HUES6 (cell line): ENCODE data around the gene U2AF2.

ENCODE experiments used
- H3K27ac ChIP-seq: 2 replicates; pipeline ENCODE4 v1.7.0; 2013; ENCODE audit warnings: low read depth, mild to moderate bottlenecking, low read length, inconsistent platforms
- H3K27me3 ChIP-seq: 2 replicates; pipeline ENCODE4 v1.6.1; 2013; ENCODE audit warnings: low read length; ENCODE audit not compliant: control insufficient read depth, insufficient read depth
- H3K36me3 ChIP-seq: 2 replicates; pipeline ENCODE4 v1.6.1; 2013; ENCODE audit warnings: low read length; ENCODE audit not compliant: control insufficient read depth, insufficient read depth
- H3K4me1 ChIP-seq: 2 replicates; pipeline ENCODE4 v1.6.1; 2013; ENCODE audit warnings: low read length; ENCODE audit not compliant: control insufficient read depth, insufficient read depth
- H3K4me3 ChIP-seq: 2 replicates; pipeline ENCODE4 v1.5.1; 2013; ENCODE audit warnings: low read depth, low read length
- H3K9ac ChIP-seq: one replicate; pipeline ENCODE4 v1.6.1; 2013; ENCODE audit warnings: mild to moderate bottlenecking, low read length
- H3K9me3 ChIP-seq: 2 replicates; pipeline ENCODE4 v1.6.1; 2013; ENCODE audit warnings: low read depth, low read length; ENCODE audit not compliant: control insufficient read depth, insufficient read depth

The U2AF2 gene

GRCh38 chr19:55673465-55673864 is 18.6 kb downstream of the U2AF2 start:
- Histone ChIP-seq H3K9me3 (no peaks in the 10 kb centered on the region), H3K4me3 (peak overlapping the region; percentile 21; the same call in 1 of the 2 replicates), H3K36me3 (peaks cover 44% of the 10 kb centered on the region), H3K27ac (peak overlapping the region; percentile 39; the same call in 1 of the 2 replicates), H3K4me1 (peaks cover 33% of the 10 kb centered on the region), H3K9ac (peak overlapping the region; percentile 14), H3K27me3 (no peaks in the 10 kb centered on the region)

GRCh38 chr19:55673889-55674288 is 19.1 kb downstream of the U2AF2 start:
- no peaks in the 10 kb centered on the region for H3K27me3 ChIP-seq
- H3K36me3 ChIP-seq = peaks cover 44% of the 10 kb centered on the region
- no peaks in the 10 kb centered on the region for H3K9me3 ChIP-seq
- H3K27ac ChIP-seq = peak overlapping the region; percentile 39; the same call in 1 of the 2 replicates
- H3K4me3 ChIP-seq = peak overlapping the region; percentile 79
- H3K4me1 ChIP-seq = peaks cover 33% of the 10 kb centered on the region
- peak overlapping the region; percentile 81 for H3K9ac ChIP-seq

GRCh38 chr19:55674459-55674840 is 19.6 kb downstream of the U2AF2 start:
- Histone ChIP-seq H3K27ac (peak overlapping the region; percentile 67; the same call in 1 of the 2 replicates), H3K4me1 (peaks cover 33% of the 10 kb centered on the region), H3K36me3 (peaks cover 44% of the 10 kb centered on the region), H3K27me3 (no peaks in the 10 kb centered on the region), H3K9me3 (no peaks in the 10 kb centered on the region), H3K4me3 (peak overlapping the region; percentile 79), H3K9ac (peak overlapping the region; percentile 81)

GRCh38 chr19:55674841-55675660 is 20.2 kb downstream of the U2AF2 start, which contains the start of gene EPN1:
EPN1 (plus strand) TSS chr19:55675226; CDS start chr19:55678628, 3,402 bp downstream.
- Histone ChIP-seq H3K9ac (peak within 1 kb of the TSS; percentile 89), H3K36me3 (peaks cover 44% of the 10 kb centered on the region), H3K4me1 (peaks cover 33% of the 10 kb centered on the region), H3K9me3 (no peaks in the 10 kb centered on the region), H3K4me3 (peak within 1 kb of the TSS; percentile 79), H3K27me3 (no peaks in the 10 kb centered on the region), H3K27ac (peak within 1 kb of the TSS; percentile 67; the same call in 1 of the 2 replicates)

- H3K27ac ChIP-seq = peak overlapping the region; percentile 5; the same call in 1 of the 2 replicates
- H3K9ac ChIP-seq = peak overlapping the region; percentile 89
- H3K4me3 ChIP-seq = peak overlapping the region; percentile 79
- H3K27me3 ChIP-seq = no peaks in the 10 kb centered on the region
- no peaks in the 10 kb centered on the region for H3K9me3 ChIP-seq
- H3K4me1 ChIP-seq = peaks cover 26% of the 10 kb centered on the region; the same call in 1 of the 2 replicates
- peaks cover 44% of the 10 kb centered on the region for H3K36me3 ChIP-seq
Observed at GRCh38 chr19:55675661-55676354, 21.0 kb downstream of the U2AF2 start.

- H3K36me3 ChIP-seq = peaks cover 50% of the 10 kb centered on the region
- peak overlapping the region; percentile 15 for H3K9ac ChIP-seq
- H3K27me3 ChIP-seq = no peaks in the 10 kb centered on the region
- peaks cover 26% of the 10 kb centered on the region; the same call in 1 of the 2 replicates for H3K4me1 ChIP-seq
- H3K4me3 ChIP-seq = peak overlapping the region; percentile 79
- no peaks in the 10 kb centered on the region for H3K9me3 ChIP-seq
- H3K27ac ChIP-seq = no peak overlapping the region
Observed at GRCh38 chr19:55676383-55676782, 21.5 kb downstream of the U2AF2 start.

- H3K27me3 ChIP-seq = no peaks in the 10 kb centered on the region
- H3K9me3 ChIP-seq = no peaks in the 10 kb centered on the region
- peaks cover 26% of the 10 kb centered on the region; the same call in 1 of the 2 replicates for H3K4me1 ChIP-seq
- H3K27ac ChIP-seq = no peak overlapping the region
- H3K9ac ChIP-seq = peak overlapping the region; percentile 13
- H3K4me3 ChIP-seq = peak overlapping the region; percentile 79; the same call in 1 of the 2 replicates
- H3K36me3 ChIP-seq = peaks cover 55% of the 10 kb centered on the region
Observed at GRCh38 chr19:55676889-55677505, 22.2 kb downstream of the U2AF2 start.

- Histone ChIP-seq H3K9ac (peak overlapping the region; percentile 13), H3K27me3 (no peaks in the 10 kb centered on the region), H3K36me3 (peaks cover 54% of the 10 kb centered on the region), H3K4me1 (peaks cover 21% of the 10 kb centered on the region; the same call in 1 of the 2 replicates), H3K9me3 (no peaks in the 10 kb centered on the region), H3K27ac (no peak overlapping the region), H3K4me3 (no peak overlapping the region)
Observed at GRCh38 chr19:55677572-55678028, 22.8 kb downstream of the U2AF2 start.

- Histone ChIP-seq H3K27me3 (no peaks in the 10 kb centered on the region), H3K27ac (no peak overlapping the region), H3K9ac (no peak overlapping the region), H3K9me3 (no peaks in the 10 kb centered on the region), H3K36me3 (peaks cover 54% of the 10 kb centered on the region), H3K4me3 (no peak overlapping the region), H3K4me1 (peaks cover 20% of the 10 kb centered on the region; the same call in 1 of the 2 replicates)
Observed at GRCh38 chr19:55678121-55678671, 23.4 kb downstream of the U2AF2 start.
